MCF 10A (cell line): ENCODE results near the gene RAB6B. TPM values are rescaled to one million over a fixed set of nuclear protein-coding genes. Genes with fewer than 3 reads are reported as not detected.

Source experiments
- BruUV-seq: library from RNA; stranded (reverse); fragments of 400-500 nt; replicated peaks from 2 replicates; lab custom pipeline; 2021; lab: Mats Ljungman, UMichigan
- CTCF ChIA-PET: fragments of 300-600 bp; sonication (Branson Sonifier 250); formaldehyde crosslinking; extraction: SDS; loops from one replicate; lab custom pipeline; 2021; ENCODE audit warnings: antibody characterized with exemption, inconsistent platforms; lab: Yijun Ruan, JAX
- POLR2A ChIA-PET: fragments of 300-600, 350-650 bp; sonication (Branson Sonifier 250); formaldehyde crosslinking; extraction: SDS; loops from one replicate; lab custom pipeline; 2020; ENCODE audit warnings: antibody characterized with exemption, inconsistent platforms; lab: Yijun Ruan, JAX
- DNase-seq: peaks from one replicate; pipeline ENCODE4 v3.0.0-alpha.2; 2018; ENCODE audit not compliant: unreplicated experiment
- H3K27ac Mint-ChIP-seq: one replicate; pipeline ENCODE4 v1.8.0; 2022; ENCODE audit warnings: mild to moderate bottlenecking, low read depth, mixed read lengths; ENCODE audit not compliant: unreplicated experiment
- H3K27me3 Mint-ChIP-seq: one replicate; pipeline ENCODE4 v1.8.0; 2022; ENCODE audit warnings: mixed read lengths; ENCODE audit not compliant: insufficient read depth, unreplicated experiment
- H3K36me3 Mint-ChIP-seq: one replicate; pipeline ENCODE4 v1.8.0; 2022; ENCODE audit warnings: mild to moderate bottlenecking, moderate library complexity, mixed read lengths; ENCODE audit not compliant: insufficient read depth, unreplicated experiment
- H3K4me1 Mint-ChIP-seq: one replicate; pipeline ENCODE4 v1.8.0; 2022; ENCODE audit warnings: mixed read lengths; ENCODE audit not compliant: insufficient read depth, unreplicated experiment
- H3K4me3 Mint-ChIP-seq: one replicate; pipeline ENCODE4 v1.8.0; 2022; ENCODE audit warnings: mild to moderate bottlenecking, moderate library complexity, mixed read lengths; ENCODE audit not compliant: unreplicated experiment
- H3K9me3 Mint-ChIP-seq: one replicate; pipeline ENCODE4 v1.8.0; 2022; ENCODE audit warnings: mixed read lengths; ENCODE audit not compliant: unreplicated experiment
- CTCF ChIP-seq: fragments of 200-600 bp; IDR thresholded peaks from one replicate; pipeline ENCODE4 v1.8.0; 2022; ENCODE audit warnings: antibody characterized with exemption, mild to moderate bottlenecking; ENCODE audit not compliant: unreplicated experiment
- intact Hi-C: fragments of 100-400 bp; cut with micrococcal nuclease; formaldehyde crosslinking; loops from 2 replicates; pipeline ENCODE4 v1.14.1; 2022
- total RNA-seq: library from RNA; stranded (reverse); gene quantifications from 2 replicates; pipeline ENCODE4 v1.2.3, GENCODE V29; 2022

The RAB6B gene
- total RNA-seq, 1 experiment from 2014 or later = 1.1 TPM

- BruUV-seq = no TSS peak
- POLR2A ChIA-PET = no interaction called here
- CTCF ChIA-PET = interaction anchor here (0.5 to 1.0 kb wide), 2 partner anchors 19 to 75 kb away, joined by 3 read pairs; no protein-coding TSS in a partner anchor
Observed at GRCh38 chr3:133853063-133853924, 42.4 kb downstream of the RAB6B start.

GRCh38 chr3:133851931-133852330 is 43.8 kb downstream of the RAB6B start:
- intact Hi-C loops = no loop called here
- ChIA-PET CTCF (no interaction called here), POLR2A (no interaction called here)
- Mint-ChIP-seq H3K4me1 (no peaks in the 10 kb centered on the region), H3K4me3 (no peak overlapping the region), H3K27ac (no peak overlapping the region), H3K36me3 (no peaks in the 10 kb centered on the region), H3K9me3 (no peaks in the 10 kb centered on the region), H3K27me3 (no peaks in the 10 kb centered on the region)
- no peak for DNase-seq
- no peak for TF ChIP-seq CTCF
- no TSS peak for BruUV-seq

More at GRCh38 chr3:133853063-133853924, 42.4 kb downstream of the RAB6B start:
- no peak for DNase-seq
- Mint-ChIP-seq H3K4me1 (no peaks in the 10 kb centered on the region), H3K4me3 (no peak overlapping the region), H3K9me3 (no peaks in the 10 kb centered on the region), H3K27ac (no peak overlapping the region), H3K36me3 (no peaks in the 10 kb centered on the region), H3K27me3 (no peaks in the 10 kb centered on the region)
- intact Hi-C loops = no loop called here
- no peak for TF ChIP-seq CTCF

- CTCF ChIA-PET = interaction anchor here (0.7 to 1.3 kb wide), 2 partner anchors 18 to 29 kb away, joined by 3 read pairs; no protein-coding TSS in a partner anchor
Observed at GRCh38 chr3:133851266-133851906, 44.3 kb downstream of the RAB6B start.

More at GRCh38 chr3:133851266-133851906, 44.3 kb downstream of the RAB6B start:
- no TSS peak for BruUV-seq
- no peaks in the 10 kb centered on the region for H3K36me3 Mint-ChIP-seq
- intact Hi-C loops = no loop called here
- H3K9me3 Mint-ChIP-seq = no peaks in the 10 kb centered on the region
- no peaks in the 10 kb centered on the region for H3K4me1 Mint-ChIP-seq
- no peaks in the 10 kb centered on the region for H3K27me3 Mint-ChIP-seq
- no peak for TF ChIP-seq CTCF
- no peak overlapping the region for H3K27ac Mint-ChIP-seq
- no peak overlapping the region for H3K4me3 Mint-ChIP-seq
- no peak for DNase-seq
- POLR2A ChIA-PET = no interaction called here
